ENCODE data around the gene CYGB.

GRCh38 chr17:76481071-76481655 lies 56.3 kb downstream of the CYGB start:
- TF ChIP-seq CTCF (IDR thresholded peaks at IDR 0.05): no peak
- TF ChIP-seq POLR2A (IDR thresholded peaks at IDR 0.05): no peak
